Measurements from ENCODE around the gene AOPEP.

The AOPEP gene

DNA sequence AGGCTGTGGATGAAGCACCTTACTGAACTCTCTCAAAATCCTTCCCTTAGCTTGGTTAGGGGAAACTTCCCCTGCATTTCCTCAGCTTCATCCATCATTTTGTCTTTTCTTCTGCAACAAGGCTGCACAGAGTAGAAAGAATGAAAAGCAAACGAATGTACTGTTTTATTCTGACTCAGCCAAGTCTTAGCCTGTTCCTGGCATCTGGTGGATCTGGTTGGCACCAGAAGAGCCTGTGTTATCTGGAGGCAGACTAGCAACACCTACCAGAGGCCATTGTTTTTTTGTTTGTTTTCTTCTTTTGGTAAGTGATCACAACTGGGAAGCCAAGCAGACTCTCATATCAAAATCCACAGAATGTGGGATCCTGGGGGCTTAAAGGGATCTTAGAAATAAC is 390.3 kb downstream of the AOPEP start:
- DNase-seq (ENCODE audit: low spot score) = no peak

DNA sequence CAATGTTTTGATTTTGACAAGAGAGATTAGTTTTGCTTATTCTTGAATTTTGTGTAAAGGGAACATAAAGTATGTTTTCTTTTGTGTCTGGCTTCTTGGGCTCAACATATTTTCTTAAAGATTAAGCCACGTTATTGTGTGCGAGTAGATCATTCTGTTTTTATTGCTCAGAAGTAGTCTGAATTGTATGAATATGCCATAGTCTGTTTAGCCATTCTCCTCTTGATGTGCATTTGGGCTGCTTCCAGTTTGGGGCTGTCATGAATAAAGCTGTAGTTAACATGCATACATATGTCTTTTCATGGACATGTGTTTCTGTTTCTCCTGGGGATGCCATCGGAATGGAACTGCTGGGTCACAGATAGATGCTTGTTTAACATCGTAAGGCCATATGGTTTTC is 392.1 kb downstream of the AOPEP start:
- DNase-seq (ENCODE audit: low spot score) = no peak

DNA sequence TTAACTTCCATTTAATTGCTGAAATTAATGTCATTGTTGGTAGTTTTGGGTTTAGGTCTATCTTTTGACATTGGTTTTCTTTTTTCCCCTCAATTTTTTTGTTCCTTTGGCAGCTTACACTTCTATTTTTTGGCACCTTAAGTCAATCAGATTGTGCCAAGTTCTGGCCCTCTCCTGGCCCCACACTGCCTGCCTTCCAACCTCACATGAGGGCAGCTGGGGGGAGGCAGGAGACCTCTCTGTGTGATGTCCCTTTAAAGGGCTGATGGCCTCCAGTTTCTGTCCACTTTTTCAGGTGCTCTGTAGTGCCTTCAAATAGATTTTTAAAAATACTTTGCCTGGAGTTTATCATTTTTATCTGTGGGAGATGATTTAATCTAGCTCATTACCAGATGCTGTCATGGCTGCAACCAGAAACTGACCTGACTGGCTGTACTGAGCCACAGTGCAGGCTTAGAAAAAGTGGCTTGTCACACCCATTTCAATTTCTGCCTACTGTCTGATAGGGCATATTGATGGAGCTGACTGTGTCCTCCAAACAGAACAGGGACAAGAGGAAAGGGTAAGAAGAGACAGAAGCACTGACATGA is 394.4 kb downstream of the AOPEP start:
- DNase-seq (ENCODE audit: low spot score) = no peak

DNA sequence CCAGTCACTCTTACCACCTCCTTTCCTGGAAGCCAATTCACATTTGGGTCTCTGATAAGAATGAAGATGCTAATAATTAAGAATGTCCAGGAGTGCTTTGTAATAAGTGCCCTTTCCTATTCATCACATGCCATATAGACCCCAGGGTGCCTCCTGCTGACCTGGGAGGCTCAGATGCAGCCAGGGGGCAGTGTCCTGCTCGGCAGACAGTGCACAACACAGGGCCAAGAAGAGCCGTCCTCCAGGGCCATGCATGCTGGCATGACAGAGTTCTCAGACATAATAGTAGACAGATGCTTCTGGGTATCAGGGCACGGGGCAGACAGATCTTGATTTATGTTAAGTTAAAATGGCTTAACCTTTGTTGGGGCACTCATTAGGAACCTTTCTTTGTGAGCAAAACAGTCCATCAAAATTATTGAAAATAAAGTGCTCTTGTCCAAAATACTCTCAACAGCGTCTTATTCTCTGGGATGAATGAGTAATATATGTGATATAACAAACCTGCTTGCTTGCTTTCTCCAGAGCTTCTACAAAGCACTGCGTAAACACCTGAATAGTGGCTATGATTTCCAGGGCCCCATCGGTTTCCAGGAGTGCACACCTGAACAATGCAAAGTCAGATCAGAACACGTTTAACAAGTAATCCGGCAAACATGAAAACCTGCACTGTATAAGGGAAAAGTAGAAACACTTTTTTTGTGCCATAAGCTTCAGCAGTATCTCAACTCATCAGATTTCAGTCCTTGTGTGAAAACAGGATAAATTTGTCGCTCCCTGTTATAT is 398.3 kb downstream of the AOPEP start:
- DNase-seq (ENCODE audit: low spot score) = no peak

DNA sequence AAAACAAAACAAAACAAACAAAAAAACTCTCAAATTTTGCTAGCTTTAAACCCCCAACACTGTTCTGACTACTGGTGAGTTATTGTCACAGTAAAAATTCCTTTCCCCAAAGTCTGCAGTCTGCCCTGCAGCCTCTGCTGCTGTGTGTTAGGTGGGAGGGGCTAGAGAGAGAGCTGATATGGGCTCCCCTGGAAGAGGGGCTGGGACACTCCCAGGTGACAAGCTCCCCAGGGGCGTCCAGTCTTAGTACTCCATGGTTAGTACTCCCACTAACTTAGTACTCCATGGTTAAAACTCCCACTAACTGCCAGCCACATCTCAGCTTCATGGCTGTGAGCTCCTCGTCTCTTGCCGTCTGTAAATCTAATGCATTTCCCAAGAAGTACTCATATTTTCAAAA is 399.2 kb downstream of the AOPEP start:
- no peak for DNase-seq (ENCODE audit: low spot score)

DNA sequence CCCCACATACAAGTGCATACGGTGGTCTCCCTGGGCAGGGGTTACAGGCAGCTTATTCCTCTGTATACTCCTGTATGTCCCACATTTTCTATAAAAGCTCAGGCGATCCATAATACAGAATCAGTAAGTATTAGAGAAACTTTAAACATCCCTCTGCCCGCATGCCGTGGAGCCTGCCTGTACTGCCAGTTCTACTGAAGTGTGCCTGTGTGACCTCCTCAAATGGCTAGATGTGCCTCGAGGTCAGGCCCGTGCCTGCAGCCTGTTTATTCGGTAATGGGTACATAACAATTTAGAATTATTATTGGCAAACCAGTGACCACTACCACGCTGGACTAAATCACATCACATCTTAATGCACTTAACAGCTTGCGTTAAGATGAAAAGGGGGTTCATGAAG is 400.2 kb downstream of the AOPEP start:
- DNase-seq (ENCODE audit: low spot score) = no peak

DNA sequence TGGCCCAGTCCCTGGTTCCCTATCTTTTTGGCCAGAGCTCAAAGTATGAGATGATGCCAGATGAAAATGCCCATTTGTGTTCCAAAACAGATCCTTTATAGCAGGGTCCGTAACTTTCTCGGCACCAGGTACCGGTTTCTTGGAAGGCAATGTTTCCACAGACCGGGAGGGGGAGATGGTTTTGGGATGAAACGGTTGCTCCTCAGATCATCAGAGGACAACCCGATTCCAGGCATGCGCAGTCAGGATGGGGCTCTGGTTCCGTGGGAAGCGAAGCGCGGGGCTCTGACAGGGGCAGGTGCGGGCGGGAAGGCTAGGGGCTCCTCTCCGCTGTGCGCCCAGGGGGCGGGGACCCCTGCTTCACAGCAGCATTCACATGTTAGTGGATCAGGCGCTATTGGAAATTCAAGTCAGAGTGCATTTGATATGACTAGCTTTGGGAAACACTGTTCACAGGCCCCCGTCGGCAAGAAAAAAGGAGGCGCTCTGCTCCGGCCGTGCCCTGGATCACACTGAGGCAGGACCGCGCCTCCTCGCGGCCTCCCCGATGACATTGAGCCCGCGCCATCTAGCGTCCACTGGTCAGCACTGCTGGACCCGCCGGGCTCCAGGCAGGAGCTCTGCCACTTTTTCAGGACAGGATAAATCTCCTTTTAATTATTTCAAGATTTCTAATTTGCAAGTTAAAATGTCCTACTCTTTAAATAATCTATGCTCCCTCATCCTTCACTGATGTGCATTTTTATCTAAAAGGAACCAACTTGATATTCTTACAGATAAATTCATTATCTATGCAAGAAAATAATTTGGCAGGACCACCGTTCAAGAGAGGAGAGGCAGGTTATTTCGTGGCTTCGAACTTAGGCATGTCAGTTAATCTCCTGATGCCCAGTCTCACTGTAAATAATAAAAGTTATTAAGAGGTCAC is 401.0 kb downstream of the AOPEP start:
- DNase-seq (ENCODE audit: low spot score) = peak; percentile 70

DNA sequence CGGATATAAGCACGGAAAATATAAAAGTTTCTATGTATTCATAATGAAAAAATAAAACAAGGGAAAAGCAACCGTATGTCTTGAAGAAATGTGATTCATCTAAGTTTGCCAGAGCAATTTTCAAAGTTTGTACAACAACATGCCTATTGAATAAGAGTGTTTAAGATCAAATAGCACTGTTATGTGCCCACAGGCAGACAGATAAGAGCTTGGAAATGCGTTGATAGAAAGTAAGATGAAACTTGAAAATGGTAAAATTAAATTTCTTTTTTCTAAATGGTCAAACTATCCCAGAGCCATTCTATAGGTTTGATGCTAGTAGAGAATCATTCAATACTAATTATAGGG is 401.7 kb downstream of the AOPEP start:
- DNase-seq (ENCODE audit: low spot score) = no peak

DNA sequence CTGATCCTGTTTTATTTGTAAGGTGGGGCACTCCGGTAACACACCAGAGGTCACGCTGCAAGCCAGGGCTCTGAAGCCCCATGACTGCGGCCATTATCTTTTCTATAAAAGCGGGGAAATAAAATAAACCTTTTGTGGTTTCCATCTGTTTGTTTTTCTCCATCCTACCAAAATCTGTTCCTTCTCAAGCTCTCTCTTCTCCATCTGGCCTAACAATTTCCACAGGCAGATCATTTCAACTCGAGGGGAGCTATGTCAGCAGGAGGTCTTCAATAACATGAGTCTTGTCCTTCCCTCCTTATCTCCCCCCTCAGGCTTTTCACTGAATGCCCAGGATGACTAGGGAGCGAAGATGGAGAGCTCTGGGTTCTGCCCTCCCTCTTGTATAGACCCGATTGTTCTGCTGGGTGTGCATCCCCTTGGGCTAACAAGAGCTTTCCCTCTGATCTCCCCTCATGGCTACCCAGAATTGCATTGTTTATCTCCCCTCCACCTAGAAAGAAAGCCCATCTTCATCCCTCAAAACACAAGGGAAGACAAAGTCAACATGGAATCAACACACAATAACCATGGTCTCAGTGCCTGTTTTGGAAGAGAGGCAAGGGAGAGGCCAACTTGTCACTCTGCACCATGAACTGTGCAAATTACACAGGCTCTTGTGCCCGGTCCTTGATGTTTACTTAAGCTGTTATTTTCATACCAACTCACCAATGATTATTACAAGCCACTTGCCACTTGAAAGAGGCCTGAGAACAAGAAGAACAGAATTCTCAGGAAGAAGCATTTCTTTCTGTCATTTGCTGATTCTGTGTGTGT is 403.2 kb downstream of the AOPEP start:
- no peak for DNase-seq (ENCODE audit: low spot score)

DNA sequence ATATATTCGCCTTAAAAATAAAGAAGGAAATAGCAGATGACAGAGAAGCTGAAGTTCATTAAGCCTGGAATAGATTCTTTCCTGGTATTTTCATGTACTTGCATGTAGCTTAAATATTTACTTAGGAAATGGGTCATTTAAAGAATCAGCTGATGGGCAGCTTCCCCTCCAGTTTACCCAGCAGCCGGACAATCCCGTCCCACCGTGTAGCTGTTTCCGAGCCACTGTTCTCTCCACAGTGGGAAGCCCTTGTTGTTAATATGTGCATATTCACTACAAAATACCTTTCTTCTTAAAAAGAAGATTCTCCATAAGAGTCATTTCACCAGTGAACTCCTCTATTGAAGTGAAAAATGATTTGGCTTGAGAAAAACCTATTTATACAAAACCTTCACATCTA is 404.0 kb downstream of the AOPEP start:
- no peak for DNase-seq (ENCODE audit: low spot score)

DNA sequence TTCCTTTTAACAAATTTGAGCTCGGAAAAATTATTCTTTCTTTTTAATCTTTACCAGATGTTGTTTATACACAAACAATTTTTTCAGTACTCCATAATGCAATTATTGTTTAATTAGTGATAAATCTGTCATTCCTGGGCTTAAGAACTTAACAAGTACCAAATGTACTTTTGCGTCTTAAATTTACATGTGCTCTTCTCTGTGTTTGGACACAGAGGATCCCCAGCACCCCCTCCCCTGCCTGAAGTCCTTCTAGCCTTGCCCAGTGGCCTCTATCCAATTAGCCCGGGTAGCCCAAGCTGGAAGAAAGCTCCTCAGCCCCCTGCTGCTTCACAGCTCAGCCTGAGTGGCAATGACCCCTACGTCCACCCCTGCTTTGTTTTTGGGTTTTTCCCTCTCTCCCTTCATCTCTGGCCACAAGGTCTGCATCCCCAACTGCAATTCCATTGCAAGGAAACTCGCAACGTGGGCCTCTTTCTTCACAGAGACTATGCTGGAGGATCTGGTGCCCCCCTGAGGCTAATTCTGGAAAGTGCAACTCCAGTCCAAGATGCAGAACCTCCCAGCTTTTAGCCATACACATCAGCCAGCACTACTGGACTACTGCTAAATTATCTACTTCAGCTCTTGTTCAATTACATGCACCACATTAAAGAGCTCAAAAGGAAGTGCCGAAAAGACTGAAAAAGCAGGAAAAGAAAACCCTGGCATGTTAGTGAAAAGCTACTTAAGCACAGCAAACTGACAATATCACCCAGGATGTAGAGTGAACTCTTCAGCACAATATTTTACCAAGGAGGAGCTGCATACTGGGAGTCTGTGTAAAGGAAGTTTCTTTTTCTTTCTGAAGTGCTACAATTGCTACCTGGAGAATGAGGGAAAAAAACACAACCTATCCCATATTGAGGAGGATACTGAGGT is 404.8 kb downstream of the AOPEP start:
- DNase-seq (ENCODE audit: low spot score) = peak; percentile 54

DNA sequence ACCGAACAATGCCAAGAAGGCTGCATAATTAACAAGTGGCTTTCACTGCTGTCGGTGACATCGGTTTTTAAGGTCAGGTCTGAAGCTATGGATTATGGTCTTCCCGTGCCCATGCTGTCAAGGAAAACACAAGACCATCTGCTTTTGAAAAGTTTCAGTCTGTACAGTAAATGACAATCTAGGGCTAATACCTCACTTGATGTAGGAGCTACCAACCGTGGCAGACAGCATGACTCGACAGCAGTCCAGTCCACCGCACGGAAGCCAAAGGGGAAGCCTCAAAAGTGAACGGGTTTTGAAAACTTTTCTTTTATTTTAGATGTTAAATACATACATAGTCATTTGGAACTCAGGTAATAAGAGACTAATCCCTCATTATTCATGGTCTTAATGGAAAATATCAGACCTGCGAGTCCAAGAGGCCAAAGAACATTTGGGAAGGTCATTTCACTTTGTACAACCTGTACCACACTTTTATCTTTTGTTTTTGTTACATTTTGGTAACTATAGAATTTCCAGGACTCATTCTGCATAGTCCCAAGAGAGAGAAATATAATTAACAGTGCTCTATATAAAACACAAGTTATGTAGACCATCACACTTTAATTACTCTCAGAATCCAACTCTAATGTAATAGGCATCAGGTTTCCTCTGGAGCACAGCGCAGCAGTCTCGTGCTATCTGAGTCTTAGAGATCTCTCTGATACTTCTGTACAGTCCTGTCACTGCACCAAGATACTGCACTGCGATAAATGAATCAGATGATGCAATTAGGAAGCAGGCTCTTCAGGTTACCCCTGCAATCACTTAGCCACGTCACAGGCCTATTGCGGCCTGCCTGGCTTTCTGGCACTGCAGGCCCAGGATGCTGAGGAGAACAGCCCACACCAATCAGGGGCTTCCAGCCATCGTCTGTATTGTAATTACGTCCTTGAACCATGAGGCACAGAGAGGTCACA is 406.1 kb downstream of the AOPEP start:
- no peak for DNase-seq (ENCODE audit: low spot score)

DNA sequence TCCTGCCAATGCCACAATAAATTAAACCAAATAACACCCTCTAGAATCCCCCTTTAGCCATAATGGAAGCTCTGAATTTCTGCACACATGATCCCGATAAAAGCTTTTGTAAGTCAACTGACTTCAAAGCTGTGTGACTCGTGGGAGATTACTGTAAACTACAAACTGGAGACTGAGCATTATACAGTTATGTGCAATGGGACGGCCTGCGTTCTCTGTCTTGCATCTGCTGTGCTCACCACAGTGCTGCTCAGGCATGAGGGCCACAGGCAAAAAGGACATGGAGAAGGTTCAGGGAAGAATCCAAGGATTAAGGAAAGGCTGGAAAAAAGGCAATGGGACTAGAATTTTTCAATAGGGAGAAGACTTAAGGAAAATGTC is 406.8 kb downstream of the AOPEP start:
- no peak for DNase-seq (ENCODE audit: low spot score)

DNA sequence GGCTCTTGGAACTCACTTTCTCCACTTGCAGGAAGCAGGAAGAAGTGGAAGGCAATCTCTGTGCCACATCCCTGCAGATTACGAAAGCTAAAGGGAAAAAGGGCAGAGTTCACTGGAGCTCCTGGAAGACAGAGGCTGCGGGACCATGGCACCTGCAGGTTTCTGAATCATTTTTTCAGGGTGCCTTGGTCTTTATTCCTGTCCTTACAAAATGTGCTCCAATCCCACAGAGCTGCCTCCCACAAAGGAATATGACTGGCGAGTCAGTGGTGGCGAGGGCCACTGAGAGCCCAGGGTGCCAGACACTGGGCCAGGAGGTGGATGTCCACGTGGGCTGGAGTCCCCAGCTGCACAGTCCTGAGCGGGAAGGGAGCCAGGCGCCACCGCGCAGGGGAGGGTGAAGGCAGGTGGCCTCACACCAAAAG is 408.0 kb downstream of the AOPEP start:
- DNase-seq (ENCODE audit: low spot score) = no peak

DNA sequence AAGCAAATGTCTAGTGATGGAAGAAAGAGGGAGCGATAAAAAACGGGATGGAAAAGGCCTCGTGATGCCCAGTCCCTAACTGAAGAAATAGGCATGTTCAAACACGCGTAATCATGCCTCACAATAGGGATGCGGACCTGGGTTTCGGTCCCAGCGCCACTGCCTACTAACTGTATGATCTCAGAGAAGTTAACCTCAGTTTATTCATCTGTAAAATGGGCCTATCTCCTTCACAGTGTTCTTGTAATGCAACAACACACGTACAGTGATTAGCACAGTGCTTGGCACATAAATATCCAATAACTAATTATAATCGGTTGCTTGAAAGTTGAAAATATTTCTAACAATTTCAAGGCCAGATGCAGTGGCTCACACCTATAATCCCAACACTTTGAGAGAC is 409.3 kb downstream of the AOPEP start:
- no peak for DNase-seq (ENCODE audit: low spot score)

Measured in germinal center (tissue), 1 donor.